ENCODE measurements around the gene RGS4. TPM values are rescaled to one million over a fixed set of nuclear protein-coding genes. Genes with fewer than 3 reads are reported as not detected.
A peak's percentile ranks its signal among the peaks of the same experiment; 100 is the strongest.

Gene RGS4
- total and polyA plus RNA-seq, 4 donors: 0.43 to 6.4 (median 1.2) TPM

GRCh38 chr1:163076981-163077761 is 8.0 kb downstream of the RGS4 start:
- Histone ChIP-seq H3K4me3 (no peak overlapping the region), H3K36me3 (ENCODE audit: control insufficient read depth in 4 of 4, insufficient read depth in 4 of 4, low read length in 4 of 4) (no peaks in the 10 kb centered on the region), H3K9ac (ENCODE audit: insufficient read depth in 1 of 2, low read length in 2 of 2) (no peak overlapping the region), H3K4me1 (ENCODE audit: control insufficient read depth in 5 of 5, insufficient read depth in 5 of 5, low read length in 5 of 5) (peaks cover 0 to 2% (median 0%) of the 10 kb centered on the region in 5 donors), H3K27me3 (ENCODE audit: control insufficient read depth in 3 of 3, insufficient read depth in 3 of 3, low read length in 2 of 3) (no peaks in the 10 kb centered on the region), H3K27ac (ENCODE audit: low read depth in 1 of 2, low read length in 1 of 2) (no peak overlapping the region), H3K9me3 (ENCODE audit: control insufficient read depth in 4 of 4, insufficient read depth in 3 of 4, low read length in 3 of 4) (no peaks in the 10 kb centered on the region)
- TF ChIP-seq, protein P1, sequence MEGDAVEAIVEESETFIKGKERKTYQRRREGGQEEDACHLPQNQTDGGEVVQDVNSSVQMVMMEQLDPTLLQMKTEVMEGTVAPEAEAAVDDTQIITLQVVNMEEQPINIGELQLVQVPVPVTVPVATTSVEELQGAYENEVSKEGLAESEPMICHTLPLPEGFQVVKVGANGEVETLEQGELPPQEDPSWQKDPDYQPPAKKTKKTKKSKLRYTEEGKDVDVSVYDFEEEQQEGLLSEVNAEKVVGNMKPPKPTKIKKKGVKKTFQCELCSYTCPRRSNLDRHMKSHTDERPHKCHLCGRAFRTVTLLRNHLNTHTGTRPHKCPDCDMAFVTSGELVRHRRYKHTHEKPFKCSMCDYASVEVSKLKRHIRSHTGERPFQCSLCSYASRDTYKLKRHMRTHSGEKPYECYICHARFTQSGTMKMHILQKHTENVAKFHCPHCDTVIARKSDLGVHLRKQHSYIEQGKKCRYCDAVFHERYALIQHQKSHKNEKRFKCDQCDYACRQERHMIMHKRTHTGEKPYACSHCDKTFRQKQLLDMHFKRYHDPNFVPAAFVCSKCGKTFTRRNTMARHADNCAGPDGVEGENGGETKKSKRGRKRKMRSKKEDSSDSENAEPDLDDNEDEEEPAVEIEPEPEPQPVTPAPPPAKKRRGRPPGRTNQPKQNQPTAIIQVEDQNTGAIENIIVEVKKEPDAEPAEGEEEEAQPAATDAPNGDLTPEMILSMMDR (IDR thresholded peaks at IDR 0.05; ENCODE audit: control extremely low read depth, extremely low read depth): no peak
- WGBS, 2 donors: 91 to 92% methylated on average over 5 of the region's 5 CpGs
- DNase-seq (no peak), ATAC-seq (ENCODE audit: insufficient read depth, low FRiP score) (no peak)

- no peaks in the 10 kb centered on the region for H3K36me3 ChIP-seq (ENCODE audit: control insufficient read depth in 4 of 4, insufficient read depth in 4 of 4, low read length in 4 of 4)
- TF ChIP-seq, protein P1 (IDR thresholded peaks at IDR 0.05; ENCODE audit: control extremely low read depth, extremely low read depth): no peak
- peak; percentile 34 to 61 (median 35) for DNase-seq
- no peak overlapping the region for H3K27ac ChIP-seq (ENCODE audit: low read depth in 1 of 2, low read length in 1 of 2)
- H3K9ac ChIP-seq (ENCODE audit: insufficient read depth in 1 of 2, low read length in 2 of 2): no peak overlapping the region
- peaks cover 0 to 2% (median 0%) of the 10 kb centered on the region in 5 donors for H3K4me1 ChIP-seq (ENCODE audit: control insufficient read depth in 5 of 5, insufficient read depth in 5 of 5, low read length in 5 of 5)
- no peaks in the 10 kb centered on the region for H3K9me3 ChIP-seq (ENCODE audit: control insufficient read depth in 4 of 4, insufficient read depth in 3 of 4, low read length in 3 of 4)
- ATAC-seq (ENCODE audit: insufficient read depth, low FRiP score): no peak
- no peak overlapping the region for H3K4me3 ChIP-seq
- H3K27me3 ChIP-seq (ENCODE audit: control insufficient read depth in 3 of 3, insufficient read depth in 3 of 3, low read length in 2 of 3): no peaks in the 10 kb centered on the region
- 50 to 65% methylated on average over 6 of the region's 6 CpGs for WGBS, 2 donors
Observed at GRCh38 chr1:163082971-163083370, 13.8 kb downstream of the RGS4 start.

GRCh38 chr1:163083690-163084089 is 14.5 kb downstream of the RGS4 start:
- TF ChIP-seq, protein P1 (IDR thresholded peaks at IDR 0.05; ENCODE audit: control extremely low read depth, extremely low read depth): no peak
- ATAC-seq (ENCODE audit: insufficient read depth, low FRiP score): no peak
- whole genome bisulfite sequencing, 2 donors: 86 to 89% methylated on average over 1 of the region's 1 CpG

More at GRCh38 chr1:163083690-163084089, 14.5 kb downstream of the RGS4 start:
- DNase-seq: no peak
- Histone ChIP-seq H3K36me3 (ENCODE audit: control insufficient read depth in 4 of 4, insufficient read depth in 4 of 4, low read length in 4 of 4) (no peaks in the 10 kb centered on the region), H3K4me3 (no peak overlapping the region), H3K27ac (ENCODE audit: low read depth in 1 of 2, low read length in 1 of 2) (no peak overlapping the region), H3K4me1 (ENCODE audit: control insufficient read depth in 5 of 5, insufficient read depth in 5 of 5, low read length in 5 of 5) (peaks cover 0 to 2% (median 0%) of the 10 kb centered on the region in 5 donors), H3K9ac (ENCODE audit: insufficient read depth in 1 of 2, low read length in 2 of 2) (no peak overlapping the region), H3K9me3 (ENCODE audit: control insufficient read depth in 4 of 4, insufficient read depth in 3 of 4, low read length in 3 of 4) (no peaks in the 10 kb centered on the region), H3K27me3 (ENCODE audit: control insufficient read depth in 3 of 3, insufficient read depth in 3 of 3, low read length in 2 of 3) (no peaks in the 10 kb centered on the region)

Measured in lung (tissue), 12 donors.